GM19238 (cell line): ENCODE results near the gene DLX4.

Experiments used
- DNase-seq: peaks from one replicate; pipeline ENCODE4 v3.0.0; 2011; ENCODE audit warnings: low spot score; ENCODE audit not compliant: insufficient read length

DLX4 gene

GRCh38 chr17:49946964-49947584, 21.9 kb upstream of the DLX4 start:
- no peak for DNase-seq

GRCh38 chr17:49949634-49950033, 19.4 kb upstream of the DLX4 start:
- no peak for DNase-seq

GRCh38 chr17:49951362-49952082, 17.5 kb upstream of the DLX4 start:
- no peak for DNase-seq

GRCh38 chr17:49952209-49952911, 16.6 kb upstream of the DLX4 start:
- DNase-seq, result peak; percentile 77

GRCh38 chr17:49952912-49953497, 16.0 kb upstream of the DLX4 start:
- DNase-seq, result no peak

GRCh38 chr17:49955157-49955556, 13.8 kb upstream of the DLX4 start:
- no peak for DNase-seq

GRCh38 chr17:49956780-49957179, 12.2 kb upstream of the DLX4 start:
- no peak for DNase-seq

GRCh38 chr17:49957350-49957749, 11.6 kb upstream of the DLX4 start:
- DNase-seq, result no peak

GRCh38 chr17:49958723-49959122, 10.3 kb upstream of the DLX4 start:
- no peak for DNase-seq

- DNase-seq, result no peak
These were observed 9.6 kb upstream of the DLX4 start for GRCh38 chr17:49959183-49959935.

- DNase-seq, result no peak
These were observed 6.2 kb upstream of the DLX4 start for GRCh38 chr17:49962599-49963308.

- no peak for DNase-seq
These were observed 5.7 kb upstream of the DLX4 start for GRCh38 chr17:49963309-49963625.

- no peak for DNase-seq
These were observed 5.2 kb upstream of the DLX4 start for GRCh38 chr17:49963626-49964302.

GRCh38 chr17:49964303-49964768, 4.7 kb upstream of the DLX4 start:
- no peak for DNase-seq

- DNase-seq, result no peak
These were observed 4.0 kb upstream of the DLX4 start for GRCh38 chr17:49964769-49965523.

- DNase-seq, result no peak
These were observed 3.5 kb upstream of the DLX4 start for GRCh38 chr17:49965524-49965909.

GRCh38 chr17:49966767-49967166, 2.2 kb upstream of the DLX4 start:
- no peak for DNase-seq

GRCh38 chr17:49967205-49967604, 1.8 kb upstream of the DLX4 start:
- no peak for DNase-seq

- no peak for DNase-seq
These were observed 1.2 kb upstream of the DLX4 start for GRCh38 chr17:49967621-49968404.
